ENCODE measurements around the gene DGKZ.

Gene DGKZ

GRCh38 chr11:46330154-46330553 lies 17.1 kb upstream of the DGKZ start:
- DNase-seq (ENCODE audit: low spot score), result no peak

GRCh38 chr11:46330563-46331281 lies 16.5 kb upstream of the DGKZ start:
- no peak for DNase-seq (ENCODE audit: low spot score)

GRCh38 chr11:46331282-46331984 lies 15.8 kb upstream of the DGKZ start:
- peak; percentile 74 for DNase-seq (ENCODE audit: low spot score)

- DNase-seq (ENCODE audit: low spot score), result no peak
Measured at GRCh38 chr11:46332093-46332567, 15.1 kb upstream of the DGKZ start.

GRCh38 chr11:46332568-46333393 lies 14.5 kb upstream of the DGKZ start:
- no peak for DNase-seq (ENCODE audit: low spot score)

- peak; percentile 42 for DNase-seq (ENCODE audit: low spot score)
Measured at GRCh38 chr11:46333394-46333947, 13.8 kb upstream of the DGKZ start.

- DNase-seq (ENCODE audit: low spot score), result no peak
Measured at GRCh38 chr11:46334211-46334610, 13.1 kb upstream of the DGKZ start.

- DNase-seq (ENCODE audit: low spot score), result no peak
Measured at GRCh38 chr11:46335271-46335670, 12.0 kb upstream of the DGKZ start.

GRCh38 chr11:46335890-46336562 lies 11.2 kb upstream of the DGKZ start:
- no peak for DNase-seq (ENCODE audit: low spot score)

- no peak for DNase-seq (ENCODE audit: low spot score)
Measured at GRCh38 chr11:46336563-46337180, 10.6 kb upstream of the DGKZ start.

- DNase-seq (ENCODE audit: low spot score), result no peak
Measured at GRCh38 chr11:46337626-46338345, 9.5 kb upstream of the DGKZ start.

GRCh38 chr11:46338636-46338987 lies 8.7 kb upstream of the DGKZ start:
- no peak for DNase-seq (ENCODE audit: low spot score)

GRCh38 chr11:46338988-46339666 lies 8.1 kb upstream of the DGKZ start:
- no peak for DNase-seq (ENCODE audit: low spot score)

GRCh38 chr11:46339816-46340215 lies 7.4 kb upstream of the DGKZ start:
- no peak for DNase-seq (ENCODE audit: low spot score)

- no peak for DNase-seq (ENCODE audit: low spot score)
Measured at GRCh38 chr11:46341454-46341853, 5.8 kb upstream of the DGKZ start.

- peak; percentile 44 for DNase-seq (ENCODE audit: low spot score)
Measured at GRCh38 chr11:46342239-46342638, 5.0 kb upstream of the DGKZ start.

- no peak for DNase-seq (ENCODE audit: low spot score)
Measured at GRCh38 chr11:46343520-46343919, 3.7 kb upstream of the DGKZ start.

- DNase-seq (ENCODE audit: low spot score), result no peak
Measured at GRCh38 chr11:46345131-46345597, 2.1 kb upstream of the DGKZ start.

- DNase-seq (ENCODE audit: low spot score), result no peak
Measured at GRCh38 chr11:46345881-46346484, 1.3 kb upstream of the DGKZ start.
